Left forelimb (tissue), 1 donor: ENCODE data around the gene C6orf47.
A peak's percentile ranks its signal among the peaks of the same experiment; 100 is the strongest.
"Not testable (repeated sequence)": the region's sequence is repeated elsewhere in the genome, so short reads cannot be mapped to it uniquely, and the experiment has no call there.

Experiments used
- DNase-seq: peaks from one replicate; pipeline ENCODE4 v3.0.0-alpha.2; 2018; ENCODE audit warnings: low spot score

The C6orf47 gene, protein sequence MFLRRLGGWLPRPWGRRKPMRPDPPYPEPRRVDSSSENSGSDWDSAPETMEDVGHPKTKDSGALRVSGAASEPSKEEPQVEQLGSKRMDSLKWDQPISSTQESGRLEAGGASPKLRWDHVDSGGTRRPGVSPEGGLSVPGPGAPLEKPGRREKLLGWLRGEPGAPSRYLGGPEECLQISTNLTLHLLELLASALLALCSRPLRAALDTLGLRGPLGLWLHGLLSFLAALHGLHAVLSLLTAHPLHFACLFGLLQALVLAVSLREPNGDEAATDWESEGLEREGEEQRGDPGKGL

DNA sequence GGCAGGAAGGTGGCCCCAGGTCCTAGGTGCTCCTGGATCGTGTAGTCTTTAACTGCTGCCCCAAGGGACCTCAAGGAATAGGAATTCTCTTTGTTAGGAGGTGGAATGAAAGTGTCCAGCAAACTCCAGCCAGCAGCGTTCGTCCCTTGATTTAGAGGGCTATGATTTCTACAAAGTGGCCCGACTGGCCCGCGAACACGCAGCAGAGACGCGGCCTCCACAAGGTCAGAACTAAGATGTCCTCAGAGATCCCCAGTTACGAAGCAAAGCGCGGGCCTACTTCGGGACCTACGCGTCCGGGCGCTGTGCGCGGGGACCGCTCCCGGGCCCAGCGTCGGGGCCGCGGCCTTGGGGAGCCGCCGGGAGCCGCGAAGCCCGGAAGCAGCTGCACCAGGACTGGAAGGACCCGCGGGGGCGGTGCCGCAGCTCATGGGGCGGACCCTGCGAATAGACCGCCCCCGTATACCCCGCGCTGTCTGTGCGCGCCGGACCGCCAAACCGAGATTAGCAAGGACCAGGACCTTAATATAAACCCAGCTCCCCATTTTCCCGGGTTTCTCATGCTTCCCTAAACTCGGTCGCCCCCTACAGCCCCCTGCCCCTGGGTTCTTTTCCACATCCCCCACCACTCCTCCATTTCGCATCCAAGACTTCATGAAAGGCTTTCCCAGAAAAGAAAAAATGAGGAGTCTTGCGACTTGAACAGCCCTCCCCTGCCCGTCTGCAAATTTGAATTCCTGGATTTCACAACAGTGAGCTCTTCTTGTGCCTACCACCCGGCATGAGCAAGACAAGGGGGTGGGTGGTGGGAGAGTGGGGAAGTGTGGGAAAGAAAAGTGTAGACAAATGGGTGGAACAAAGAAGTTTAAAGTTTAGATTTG is at the start of gene C6orf47:
Gene C6orf47 (minus strand): TSS at position 398 of the 881 bp plus-strand sequence. CDS start 831 bp downstream, outside the sequence.
- peak; percentile 91 for DNase-seq

- not testable (repeated sequence) for DNase-seq
Observed at GRCh38 chr6:31709157-31709556, 48.6 kb upstream of the C6orf47 start.

- no peak for DNase-seq
Observed at GRCh38 chr6:31708224-31708623, 47.6 kb upstream of the C6orf47 start.

DNA sequence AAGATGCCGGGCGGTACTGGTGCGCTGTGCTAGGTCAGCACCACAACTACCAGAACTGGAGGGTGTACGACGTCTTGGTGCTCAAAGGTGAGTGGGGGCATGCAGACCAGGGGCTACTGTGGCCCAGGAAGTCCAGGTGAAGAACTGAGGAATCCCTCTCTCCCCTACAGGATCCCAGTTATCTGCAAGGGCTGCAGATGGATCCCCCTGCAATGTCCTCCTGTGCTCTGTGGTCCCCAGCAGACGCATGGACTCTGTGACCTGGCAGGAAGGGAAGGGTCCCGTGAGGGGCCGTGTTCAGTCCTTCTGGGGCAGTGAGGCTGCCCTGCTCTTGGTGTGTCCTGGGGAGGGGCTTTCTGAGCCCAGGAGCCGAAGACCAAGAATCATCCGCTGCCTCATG is 47.1 kb upstream of the C6orf47 start:
- DNase-seq = no peak

DNA sequence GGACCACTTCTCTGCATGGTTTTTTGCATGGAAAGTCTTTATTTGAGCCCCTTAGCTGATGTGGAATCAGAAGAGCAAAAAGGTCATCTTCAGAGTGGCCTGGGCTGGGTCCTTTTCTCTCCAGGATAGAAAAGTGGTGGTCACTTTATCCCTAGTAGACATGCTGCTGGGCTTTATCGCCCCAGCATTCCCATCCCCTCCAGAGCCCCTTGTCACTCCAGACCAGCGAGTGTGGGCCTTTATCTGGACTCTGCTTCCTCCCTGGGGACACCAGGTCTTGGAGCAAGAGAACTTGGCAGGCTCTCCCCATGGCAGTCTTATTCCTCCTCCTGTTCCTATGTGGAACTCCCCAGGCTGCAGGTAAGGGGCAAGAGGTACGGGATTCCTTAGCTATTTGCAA is 46.0 kb upstream of the C6orf47 start, which contains the start of gene LY6G6F:
Gene LY6G6F (plus strand): TSS at position 268 of the 400 bp plus-strand sequence. CDS start 41 bp downstream, at position 309.
- DNase-seq = no peak

DNA sequence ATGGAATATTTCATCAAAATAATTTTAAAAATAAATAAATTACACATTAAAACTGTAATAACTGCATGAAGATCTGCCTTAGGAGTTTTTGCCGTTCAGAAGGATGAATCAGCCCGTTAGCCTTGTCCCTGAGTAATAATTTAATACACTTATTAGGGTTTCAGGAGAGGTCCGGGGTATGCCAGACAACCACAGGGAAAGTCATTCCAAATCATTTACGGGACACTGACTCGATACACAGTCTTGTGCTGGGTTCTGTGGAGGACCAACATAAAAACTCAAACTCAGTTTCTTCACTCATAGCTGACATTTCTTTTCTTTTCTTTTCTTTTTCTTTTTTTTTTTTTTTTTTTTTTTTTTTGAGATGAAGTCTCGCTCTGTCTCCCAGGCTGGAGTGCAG is 45.4 kb upstream of the C6orf47 start:
- DNase-seq = no peak

DNA sequence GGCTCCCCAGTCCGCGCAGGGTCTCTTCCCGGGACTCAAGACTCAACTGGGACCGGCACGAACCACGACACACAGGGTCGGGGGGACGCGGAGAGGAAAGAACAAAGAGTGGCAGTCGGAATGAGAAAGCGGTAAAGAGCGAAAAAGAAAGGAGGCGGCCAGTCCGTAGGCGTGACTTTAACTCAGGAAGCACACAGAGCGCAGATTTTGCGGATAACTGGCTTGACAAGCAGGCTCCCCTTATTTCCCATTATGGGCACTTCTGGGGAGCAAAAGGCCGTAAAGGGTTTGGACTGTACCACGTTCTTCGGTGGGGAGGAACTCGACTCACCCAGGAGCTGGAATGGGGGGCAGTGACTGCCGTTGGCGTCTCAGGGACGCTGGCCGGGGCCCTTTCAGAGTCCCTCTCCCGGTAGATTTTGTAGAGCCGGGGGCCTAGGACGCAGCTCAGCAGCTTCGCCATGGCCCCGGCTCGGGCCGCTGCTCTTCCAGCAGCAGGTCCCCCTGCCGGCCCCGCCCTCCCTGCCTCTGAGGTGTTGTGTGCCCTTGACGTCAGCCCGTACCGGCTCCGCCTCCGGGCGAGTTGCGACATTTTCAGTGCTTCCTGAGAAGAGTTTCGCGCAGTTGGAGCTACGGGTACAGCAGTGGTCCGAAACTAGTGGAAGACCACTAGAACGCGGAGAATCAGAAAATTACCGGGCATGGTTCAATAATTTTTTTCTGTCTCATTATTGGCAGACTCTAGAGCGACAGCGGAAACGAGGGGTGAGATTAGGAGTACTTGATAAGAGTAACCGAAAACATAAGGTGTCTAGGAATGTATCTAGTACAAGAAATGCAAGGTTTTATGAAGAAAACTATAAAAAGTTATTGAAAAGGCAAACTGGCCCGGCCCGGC is 42.5 kb upstream of the C6orf47 start, which contains the start of gene ABHD16A:
Gene ABHD16A (minus strand): TSS at position 506 of the 898 bp plus-strand sequence. CDS start 43 bp downstream, at position 463.
- peak; percentile 99 for DNase-seq

- no peak for DNase-seq
Observed at GRCh38 chr6:31702405-31702818, 41.8 kb upstream of the C6orf47 start.

DNA sequence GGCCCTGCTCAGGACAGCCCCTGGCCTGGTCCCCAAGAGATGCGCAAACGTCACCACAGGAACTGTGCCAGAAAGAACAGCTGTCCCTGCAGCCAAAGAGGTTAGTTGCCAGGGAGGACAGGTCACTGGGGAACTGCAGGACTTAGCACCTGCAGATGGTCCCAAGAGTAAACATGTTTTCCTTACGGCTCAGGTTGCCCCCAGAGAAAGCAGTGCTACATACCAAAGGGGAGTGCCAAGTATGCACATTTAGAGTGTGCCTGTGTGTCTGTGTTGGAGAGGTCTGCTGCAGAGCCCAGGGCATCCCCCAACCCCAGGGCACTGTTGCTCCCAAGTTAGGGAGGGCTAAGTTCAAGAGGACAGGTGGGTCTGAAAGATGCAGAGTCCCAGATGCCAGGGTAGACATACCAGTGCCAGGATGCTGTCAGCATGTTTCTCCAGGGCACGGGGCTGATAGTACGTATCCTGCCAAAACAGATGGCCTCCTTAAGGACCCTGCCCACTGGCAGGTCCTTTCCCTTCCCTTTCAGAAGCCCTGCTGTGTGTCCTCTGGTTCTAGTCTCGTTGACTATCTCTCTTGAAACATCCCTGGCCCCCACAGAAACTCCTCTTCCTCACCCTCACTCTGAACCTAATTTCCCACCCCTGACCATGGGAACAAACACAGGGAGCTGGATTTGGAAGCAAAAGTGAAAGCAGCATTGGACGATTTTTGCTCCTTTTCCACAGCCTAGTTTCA is 41.3 kb upstream of the C6orf47 start:
- no peak for DNase-seq

DNA sequence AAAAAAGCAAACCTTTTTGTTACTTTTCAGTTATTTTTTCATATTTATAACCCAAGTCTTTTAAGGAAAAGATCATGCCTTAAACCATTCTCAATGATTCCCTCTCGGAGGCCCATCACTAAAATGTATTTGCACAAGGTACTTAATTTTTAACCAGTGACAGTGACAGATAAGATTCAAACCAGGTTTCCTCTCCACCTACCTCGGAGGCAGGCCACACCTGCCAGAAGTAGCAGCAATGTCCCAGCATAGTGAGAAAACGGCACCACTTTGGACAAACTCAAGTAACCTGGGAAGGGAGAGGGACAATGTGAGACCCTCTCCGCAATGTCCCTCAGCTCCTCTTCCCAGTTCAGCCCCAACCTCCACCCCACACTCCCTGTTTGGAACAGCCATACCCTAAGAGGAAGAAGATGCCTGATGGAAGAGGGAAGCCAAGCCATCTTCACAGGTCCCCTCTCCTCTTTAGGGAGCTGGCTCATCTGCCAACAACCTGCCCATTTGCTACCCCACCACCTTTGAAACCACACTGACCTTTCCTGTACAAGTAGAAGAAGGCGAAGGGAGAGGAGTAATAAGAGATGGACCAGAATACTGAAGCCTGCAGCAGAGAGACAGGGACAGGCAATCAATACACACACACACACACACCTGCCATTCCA is 40.3 kb upstream of the C6orf47 start:
- no peak for DNase-seq

DNA sequence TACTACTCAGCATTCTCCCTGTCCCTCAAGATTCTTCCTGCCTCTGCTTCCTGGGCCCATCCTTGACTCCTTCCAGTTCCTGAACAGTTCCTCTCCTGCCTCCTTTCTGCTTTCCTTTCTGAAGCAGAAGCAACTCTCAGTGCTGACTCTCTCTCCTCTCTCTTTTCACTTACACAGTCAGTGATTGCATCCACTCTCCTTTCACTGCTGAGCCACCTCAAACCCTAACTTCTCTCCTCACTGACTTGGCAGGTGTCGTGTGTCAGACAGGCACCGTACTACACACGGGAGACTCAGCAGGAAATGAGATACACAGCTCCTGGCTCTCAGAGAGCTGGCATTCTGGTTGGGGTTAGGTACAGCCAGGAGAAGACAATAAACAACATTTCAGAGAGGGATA is 37.0 kb upstream of the C6orf47 start:
- no peak for DNase-seq

DNA sequence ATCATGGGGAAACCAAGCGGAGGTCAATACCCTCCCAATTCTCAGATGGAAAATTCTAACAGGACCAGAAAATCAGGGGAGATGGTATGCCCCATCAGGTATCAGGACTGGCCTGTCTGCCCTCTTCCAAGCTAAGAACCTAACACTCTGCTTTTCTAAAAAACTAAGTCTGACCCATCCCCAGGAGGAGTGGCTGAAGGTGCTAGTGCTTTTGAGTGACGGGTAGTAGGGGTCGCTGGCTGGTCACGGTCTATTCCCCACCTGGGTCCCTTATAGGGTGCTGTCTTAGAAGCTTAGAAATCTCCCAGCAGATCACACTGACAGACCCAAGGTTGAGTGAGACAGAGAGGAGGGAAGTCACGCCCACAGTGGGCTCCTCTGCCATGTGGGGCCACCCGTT is 33.0 kb upstream of the C6orf47 start:
- DNase-seq = no peak

DNA sequence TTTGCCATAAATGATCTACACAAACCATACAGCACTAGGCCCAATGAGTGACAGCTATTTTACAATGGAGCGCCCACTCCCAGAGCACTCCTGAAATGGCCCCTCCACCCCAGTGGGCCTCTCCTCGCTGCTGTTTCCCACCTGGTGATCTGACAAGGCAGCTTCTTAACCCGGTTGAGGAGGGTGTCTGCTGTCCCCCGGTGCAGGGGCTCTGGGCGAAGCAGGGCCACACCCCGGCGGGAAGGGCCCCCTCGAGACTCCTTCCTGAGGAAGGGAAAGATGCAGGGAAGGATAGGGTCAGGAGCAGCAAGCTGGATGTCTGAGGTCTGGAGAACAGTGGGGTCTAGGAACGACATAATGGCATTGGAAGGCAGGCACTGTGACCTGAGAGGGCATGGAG is 32.3 kb upstream of the C6orf47 start:
- DNase-seq = no peak

DNA sequence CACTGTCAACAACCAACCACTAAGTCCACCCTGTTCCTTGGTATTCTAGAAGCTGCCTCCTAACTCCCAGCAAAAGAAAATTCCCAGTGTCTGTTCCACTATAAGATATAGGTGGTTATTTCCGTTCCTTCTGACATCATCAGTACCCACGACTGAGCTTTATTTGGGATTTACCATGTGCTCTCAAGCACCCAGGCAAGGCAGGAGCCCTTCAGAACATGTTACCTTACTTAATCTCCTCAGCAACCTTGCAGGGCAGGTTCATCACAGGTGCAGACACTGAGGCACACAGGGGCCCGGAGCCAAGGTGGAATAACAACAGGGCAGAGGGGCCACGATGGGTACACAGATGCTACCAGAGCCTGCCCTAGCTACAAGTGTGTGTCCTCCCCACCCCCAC is 31.8 kb upstream of the C6orf47 start:
- no peak for DNase-seq

GRCh38 chr6:31691564-31692108 is 31.1 kb upstream of the C6orf47 start:
- DNase-seq = no peak

DNA sequence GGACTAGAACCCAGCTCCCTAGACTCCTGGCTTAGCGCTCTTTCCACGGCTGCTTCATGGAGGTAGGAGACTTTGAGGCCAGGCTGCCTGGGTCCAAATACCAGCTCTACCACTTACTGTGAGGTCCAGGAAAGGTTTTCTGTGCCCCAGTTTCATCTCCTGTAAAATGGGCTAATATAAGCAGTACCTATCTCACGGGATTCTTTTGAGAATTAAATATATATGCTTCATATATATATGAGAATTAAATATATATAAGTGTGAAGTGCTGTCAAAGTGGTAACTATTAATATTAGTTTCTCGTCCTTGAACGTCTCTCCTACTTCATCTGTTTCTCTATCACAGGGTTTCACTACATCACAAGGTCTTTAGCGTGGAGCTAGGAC is 30.5 kb upstream of the C6orf47 start:
- DNase-seq = no peak

DNA sequence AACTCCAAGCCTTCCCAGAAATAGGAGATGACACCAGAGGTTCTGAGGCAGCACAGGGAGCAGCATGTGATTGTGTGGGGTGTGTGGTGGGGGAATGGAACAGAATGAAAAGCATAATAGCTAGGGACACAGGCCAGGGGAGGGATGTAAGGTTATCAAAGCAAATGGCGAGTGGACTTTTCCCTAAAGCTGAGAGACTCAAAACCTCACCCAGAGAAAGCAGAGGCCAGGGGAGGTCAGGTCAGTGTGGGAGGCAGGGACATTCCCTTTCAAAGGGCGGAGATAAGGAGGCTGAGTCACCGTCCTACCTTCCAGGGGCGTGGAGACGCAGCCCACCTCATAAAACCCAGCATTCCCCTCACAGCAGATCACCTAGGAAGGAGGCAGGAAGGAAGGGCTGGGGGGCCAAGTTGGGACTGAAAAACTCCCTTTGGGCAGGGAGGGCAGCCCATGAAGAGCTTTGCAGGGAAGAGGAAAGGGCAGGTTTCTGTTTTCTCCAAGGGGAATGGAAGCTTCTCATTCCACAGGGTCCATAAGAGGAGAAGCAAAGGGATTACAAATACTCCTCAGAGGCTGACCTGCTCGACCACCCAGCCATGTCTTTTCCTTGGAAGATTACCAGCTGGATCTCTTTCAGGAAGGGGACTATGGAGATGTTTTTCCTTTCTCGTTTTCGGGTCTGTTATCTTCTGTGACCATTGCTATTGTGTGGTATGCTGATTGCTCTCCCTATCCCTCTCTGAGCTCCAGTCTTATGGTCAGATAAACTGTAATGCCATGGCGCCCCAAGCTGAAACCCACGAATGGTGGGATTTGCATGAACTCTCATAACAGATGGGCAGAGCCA is 29.9 kb upstream of the C6orf47 start:
- DNase-seq = no peak

- no peak for DNase-seq
Observed at GRCh38 chr6:31689249-31690110, 28.9 kb upstream of the C6orf47 start.
